ENCODE results near the gene LAMB1.
"Not testable (repeated sequence)": the region's sequence is repeated elsewhere in the genome, so short reads cannot be mapped to it uniquely, and the experiment has no call there.

LAMB1 gene

GRCh38 chr7:107898997-107899594, 103.9 kb downstream of the LAMB1 start:
- Histone ChIP-seq H3K27ac (ENCODE audit: low read length) (no peak overlapping the region), H3K27me3 (ENCODE audit: control insufficient read depth, insufficient read depth, low read length) (no peaks in the 10 kb centered on the region), H3K4me1 (ENCODE audit: control insufficient read depth, low read depth, low read length) (peaks cover 10% of the 10 kb centered on the region), H3K4me3 (ENCODE audit: low read length) (no peak overlapping the region), H3K9ac (ENCODE audit: low read length) (no peak overlapping the region), H3K36me3 (ENCODE audit: control insufficient read depth, low read depth, low read length) (peaks cover 36% of the 10 kb centered on the region), H3K9me3 (ENCODE audit: control insufficient read depth, low read depth, low read length) (no peaks in the 10 kb centered on the region)

DNA sequence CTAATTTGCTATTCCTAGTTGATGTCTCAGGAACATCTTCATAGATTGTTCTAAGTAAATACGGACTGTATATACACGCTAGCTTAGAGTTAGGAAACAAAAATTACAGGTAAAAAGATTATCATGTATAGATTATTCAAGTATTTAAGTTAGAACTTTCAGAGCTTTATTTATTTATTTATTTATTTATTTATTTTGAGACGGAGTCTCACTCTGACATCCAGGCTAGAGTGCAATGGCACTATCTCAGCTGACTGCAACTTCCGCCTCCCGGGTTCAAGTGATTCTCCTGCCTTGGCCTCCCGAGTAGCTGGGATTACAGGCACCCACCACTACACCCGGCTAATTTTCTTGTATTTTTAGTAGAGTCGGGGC, 110.6 kb downstream of the LAMB1 start:
- not testable (repeated sequence) for H3K27ac ChIP-seq (ENCODE audit: low read length); H3K4me1 ChIP-seq (ENCODE audit: control insufficient read depth, low read depth, low read length); H3K27me3 ChIP-seq (ENCODE audit: control insufficient read depth, insufficient read depth, low read length); H3K9me3 ChIP-seq (ENCODE audit: control insufficient read depth, low read depth, low read length); H3K9ac ChIP-seq (ENCODE audit: low read length)
- Histone ChIP-seq H3K4me3 (ENCODE audit: low read length) (peak overlapping the region; percentile 80), H3K36me3 (ENCODE audit: control insufficient read depth, low read depth, low read length) (peaks cover 37% of the 10 kb centered on the region)

DNA sequence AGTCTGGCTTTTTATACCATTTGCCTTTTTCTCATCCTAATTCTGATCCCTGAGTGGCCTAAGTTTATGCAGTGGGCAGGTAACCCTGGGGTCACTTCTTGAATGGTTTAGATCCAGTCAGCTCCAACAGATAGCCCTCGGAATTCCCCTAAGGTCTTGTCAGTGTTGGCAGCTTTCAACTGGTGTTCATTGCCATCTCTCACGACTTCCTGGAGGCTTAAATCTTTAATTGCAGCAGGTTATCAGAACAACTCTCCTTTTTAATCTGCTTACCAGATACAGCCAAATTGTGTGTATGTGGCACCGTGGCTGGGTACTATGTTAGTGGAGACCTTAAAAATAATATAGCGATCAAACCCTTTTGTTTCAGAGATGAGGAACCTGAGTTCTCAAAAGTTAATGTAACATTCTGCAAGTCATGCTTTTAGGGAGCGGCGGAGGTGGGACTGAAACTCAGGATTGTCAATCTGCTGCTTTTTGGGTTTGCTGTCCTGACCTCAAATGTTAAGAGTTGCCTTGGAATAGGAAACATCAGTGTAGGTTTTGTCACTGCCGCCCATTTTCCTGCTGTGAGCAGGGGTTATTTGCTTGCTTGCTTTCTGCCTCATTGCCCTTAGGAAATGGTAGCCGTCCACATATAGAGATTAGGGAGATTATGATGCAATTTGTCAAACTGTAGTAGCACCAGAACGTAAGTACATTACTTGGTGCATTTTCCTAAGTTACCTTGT, 111.2 kb downstream of the LAMB1 start:
- Histone ChIP-seq H3K9ac (ENCODE audit: low read length) (peak overlapping the region; percentile 67), H3K9me3 (ENCODE audit: control insufficient read depth, low read depth, low read length) (no peaks in the 10 kb centered on the region), H3K4me3 (ENCODE audit: low read length) (peak overlapping the region; percentile 80), H3K4me1 (ENCODE audit: control insufficient read depth, low read depth, low read length) (peaks cover 9% of the 10 kb centered on the region), H3K36me3 (ENCODE audit: control insufficient read depth, low read depth, low read length) (peaks cover 34% of the 10 kb centered on the region), H3K27me3 (ENCODE audit: control insufficient read depth, insufficient read depth, low read length) (no peaks in the 10 kb centered on the region), H3K27ac (ENCODE audit: low read length) (no peak overlapping the region)

- H3K27ac ChIP-seq (ENCODE audit: low read length), result no peak within 1 kb of the TSS
- H3K27me3 ChIP-seq (ENCODE audit: control insufficient read depth, insufficient read depth, low read length), result no peaks in the 10 kb centered on the region
- H3K9ac ChIP-seq (ENCODE audit: low read length), result peak within 1 kb of the TSS; percentile 67
- H3K36me3 ChIP-seq (ENCODE audit: control insufficient read depth, low read depth, low read length), result peaks cover 30% of the 10 kb centered on the region
- H3K4me3 ChIP-seq (ENCODE audit: low read length), result peak within 1 kb of the TSS; percentile 80
- H3K9me3 ChIP-seq (ENCODE audit: control insufficient read depth, low read depth, low read length), result no peaks in the 10 kb centered on the region
- peaks cover 9% of the 10 kb centered on the region for H3K4me1 ChIP-seq (ENCODE audit: control insufficient read depth, low read depth, low read length)
Measured at GRCh38 chr7:107890962-107891635, 111.9 kb downstream of the LAMB1 start, which contains the start of gene DLD. Gene DLD, plus strand, starts transcription at chr7:107891183. Its CDS starts 68 bp downstream, at chr7:107891251.

DNA sequence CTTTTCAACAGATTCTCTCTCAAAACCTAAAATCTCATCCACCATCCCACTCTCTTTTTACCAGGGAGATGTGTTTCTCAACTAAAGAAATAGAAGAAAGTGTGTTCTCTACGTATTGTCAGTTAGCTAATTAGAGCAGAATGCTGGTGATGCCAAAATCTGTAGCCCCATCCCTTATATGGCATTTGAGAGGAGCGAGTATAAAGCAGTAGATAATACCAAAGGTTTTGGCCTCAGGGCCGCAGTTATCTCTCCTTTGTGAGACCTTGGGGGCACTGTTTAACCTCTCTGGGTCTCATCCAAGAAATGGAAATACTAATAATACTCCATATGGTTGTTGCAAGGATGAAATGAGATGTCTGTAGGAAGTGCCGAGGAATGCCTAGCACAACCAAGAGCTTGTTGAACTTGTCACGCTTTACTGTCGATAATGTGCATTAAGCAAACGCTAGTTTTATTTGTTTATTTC, 112.4 kb downstream of the LAMB1 start:
- Histone ChIP-seq H3K27ac (ENCODE audit: low read length) (no peak overlapping the region), H3K9ac (ENCODE audit: low read length) (peak overlapping the region; percentile 67)

GRCh38 chr7:107889992-107890391, 113.0 kb downstream of the LAMB1 start:
- Histone ChIP-seq H3K27ac (ENCODE audit: low read length) (no peak overlapping the region), H3K36me3 (ENCODE audit: control insufficient read depth, low read depth, low read length) (peaks cover 20% of the 10 kb centered on the region), H3K9me3 (ENCODE audit: control insufficient read depth, low read depth, low read length) (no peaks in the 10 kb centered on the region), H3K4me3 (ENCODE audit: low read length) (no peak overlapping the region), H3K27me3 (ENCODE audit: control insufficient read depth, insufficient read depth, low read length) (no peaks in the 10 kb centered on the region), H3K9ac (ENCODE audit: low read length) (no peak overlapping the region), H3K4me1 (ENCODE audit: control insufficient read depth, low read depth, low read length) (peaks cover 9% of the 10 kb centered on the region)

More for the DNA sequence above, 112.4 kb downstream of the LAMB1 start:
- Histone ChIP-seq H3K9me3 (ENCODE audit: control insufficient read depth, low read depth, low read length) (no peaks in the 10 kb centered on the region), H3K36me3 (ENCODE audit: control insufficient read depth, low read depth, low read length) (peaks cover 25% of the 10 kb centered on the region), H3K4me1 (ENCODE audit: control insufficient read depth, low read depth, low read length) (peaks cover 9% of the 10 kb centered on the region), H3K27me3 (ENCODE audit: control insufficient read depth, insufficient read depth, low read length) (no peaks in the 10 kb centered on the region), H3K4me3 (ENCODE audit: low read length) (peak overlapping the region; percentile 80)

- not testable (repeated sequence) for H3K27ac ChIP-seq (ENCODE audit: low read length); H3K36me3 ChIP-seq (ENCODE audit: control insufficient read depth, low read depth, low read length); H3K9ac ChIP-seq (ENCODE audit: low read length); H3K4me3 ChIP-seq (ENCODE audit: low read length); H3K27me3 ChIP-seq (ENCODE audit: control insufficient read depth, insufficient read depth, low read length); H3K9me3 ChIP-seq (ENCODE audit: control insufficient read depth, low read depth, low read length); H3K4me1 ChIP-seq (ENCODE audit: control insufficient read depth, low read depth, low read length)
Measured at GRCh38 chr7:107887827-107888226, 115.1 kb downstream of the LAMB1 start.

GRCh38 chr7:107884066-107884818, 118.7 kb downstream of the LAMB1 start:
- no peak overlapping the region for H3K27ac ChIP-seq (ENCODE audit: low read length)
- no peak overlapping the region for H3K4me3 ChIP-seq (ENCODE audit: low read length)
- no peak overlapping the region for H3K9ac ChIP-seq (ENCODE audit: low read length)
- no peaks in the 10 kb centered on the region for H3K36me3 ChIP-seq (ENCODE audit: control insufficient read depth, low read depth, low read length)
- H3K9me3 ChIP-seq (ENCODE audit: control insufficient read depth, low read depth, low read length), result no peaks in the 10 kb centered on the region
- H3K4me1 ChIP-seq (ENCODE audit: control insufficient read depth, low read depth, low read length), result no peaks in the 10 kb centered on the region
- no peaks in the 10 kb centered on the region for H3K27me3 ChIP-seq (ENCODE audit: control insufficient read depth, insufficient read depth, low read length)

DNA sequence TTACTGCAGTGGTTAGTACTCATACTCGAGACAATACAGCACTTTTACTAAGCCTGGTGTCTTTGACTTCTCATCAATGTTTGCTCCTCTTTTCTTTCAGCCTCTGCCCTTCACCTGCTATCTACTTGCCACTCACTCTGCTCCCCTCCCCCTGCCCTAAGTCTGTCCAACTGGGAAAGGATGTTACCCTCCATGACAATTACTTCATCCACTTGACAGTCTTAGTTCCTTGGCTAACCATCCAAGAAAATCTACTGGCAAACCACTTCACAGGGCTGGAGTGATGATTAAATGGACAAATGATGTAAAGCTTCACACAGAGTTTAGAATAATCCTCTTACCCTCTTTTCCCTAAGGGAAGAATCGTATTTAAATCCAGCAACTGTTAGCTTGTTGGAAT, 120.2 kb downstream of the LAMB1 start:
- no peaks in the 10 kb centered on the region for H3K27me3 ChIP-seq (ENCODE audit: control insufficient read depth, insufficient read depth, low read length)
- H3K4me3 ChIP-seq (ENCODE audit: low read length), result no peak overlapping the region
- H3K27ac ChIP-seq (ENCODE audit: low read length), result no peak overlapping the region
- H3K9me3 ChIP-seq (ENCODE audit: control insufficient read depth, low read depth, low read length), result no peaks in the 10 kb centered on the region
- H3K4me1 ChIP-seq (ENCODE audit: control insufficient read depth, low read depth, low read length), result no peaks in the 10 kb centered on the region
- no peak overlapping the region for H3K9ac ChIP-seq (ENCODE audit: low read length)
- no peaks in the 10 kb centered on the region for H3K36me3 ChIP-seq (ENCODE audit: control insufficient read depth, low read depth, low read length)

GRCh38 chr7:107879400-107880035, 123.4 kb downstream of the LAMB1 start:
- H3K27ac ChIP-seq (ENCODE audit: low read length), result no peak overlapping the region
- H3K36me3 ChIP-seq (ENCODE audit: control insufficient read depth, low read depth, low read length), result no peaks in the 10 kb centered on the region
- H3K9me3 ChIP-seq (ENCODE audit: control insufficient read depth, low read depth, low read length), result no peaks in the 10 kb centered on the region
- H3K4me1 ChIP-seq (ENCODE audit: control insufficient read depth, low read depth, low read length), result no peaks in the 10 kb centered on the region
- no peak overlapping the region for H3K9ac ChIP-seq (ENCODE audit: low read length)
- no peaks in the 10 kb centered on the region for H3K27me3 ChIP-seq (ENCODE audit: control insufficient read depth, insufficient read depth, low read length)
- no peak overlapping the region for H3K4me3 ChIP-seq (ENCODE audit: low read length)

- H3K27ac ChIP-seq (ENCODE audit: low read length), result no peak overlapping the region
- no peaks in the 10 kb centered on the region for H3K36me3 ChIP-seq (ENCODE audit: control insufficient read depth, low read depth, low read length)
- H3K27me3 ChIP-seq (ENCODE audit: control insufficient read depth, insufficient read depth, low read length), result no peaks in the 10 kb centered on the region
- H3K4me1 ChIP-seq (ENCODE audit: control insufficient read depth, low read depth, low read length), result no peaks in the 10 kb centered on the region
- no peak overlapping the region for H3K4me3 ChIP-seq (ENCODE audit: low read length)
- no peaks in the 10 kb centered on the region for H3K9me3 ChIP-seq (ENCODE audit: control insufficient read depth, low read depth, low read length)
- H3K9ac ChIP-seq (ENCODE audit: low read length), result no peak overlapping the region
Measured at GRCh38 chr7:107878636-107879035, 124.3 kb downstream of the LAMB1 start.
